NCI-H128 (cell line): ENCODE measurements around the gene INTS13.
A peak's percentile ranks its signal among the peaks of the same experiment; 100 is the strongest.
"Not testable (repeated sequence)": the region's sequence is repeated elsewhere in the genome, so short reads cannot be mapped to it uniquely, and the experiment has no call there.

Source experiments
- DNase-seq: peaks from one replicate; lab custom pipeline; 2025; ENCODE audit not compliant: unreplicated experiment; lab: John Stamatoyannopoulos, UW

Gene INTS13

GRCh38 chr12:26937863-26938700 is at the start of gene INTS13, which contains the start of gene FGFR1OP2:
INTS13 (minus strand) TSS chr12:26937981; CDS start chr12:26936803, 1,178 bp downstream.
FGFR1OP2 (plus strand) TSS chr12:26938470; CDS start chr12:26954159, 15,689 bp downstream.
- DNase-seq, result peak; percentile 99

GRCh38 chr12:26982866-26983265 is 45.1 kb upstream of the INTS13 start:
- DNase-seq, result no peak

GRCh38 chr12:26979733-26980132 is 42.0 kb upstream of the INTS13 start:
- no peak for DNase-seq

- DNase-seq, result no peak
These were observed 41.0 kb upstream of the INTS13 start for GRCh38 chr12:26978801-26979200.

GRCh38 chr12:26976687-26977086 is 38.9 kb upstream of the INTS13 start:
- DNase-seq, result no peak

GRCh38 chr12:26971963-26972362 is 34.2 kb upstream of the INTS13 start:
- DNase-seq, result no peak

- DNase-seq, result no peak
These were observed 32.4 kb upstream of the INTS13 start for GRCh38 chr12:26970136-26970535.

GRCh38 chr12:26966842-26967241 is 29.1 kb upstream of the INTS13 start:
- DNase-seq, result no peak

- DNase-seq, result no peak
These were observed 25.6 kb upstream of the INTS13 start for GRCh38 chr12:26963413-26963812.

- no peak for DNase-seq
These were observed 24.0 kb upstream of the INTS13 start for GRCh38 chr12:26961803-26962202.

- not testable (repeated sequence) for DNase-seq
These were observed 23.6 kb upstream of the INTS13 start for GRCh38 chr12:26961391-26961790.

- no peak for DNase-seq
These were observed 16.2 kb upstream of the INTS13 start for GRCh38 chr12:26954027-26954426.

GRCh38 chr12:26953447-26953846 is 15.7 kb upstream of the INTS13 start:
- no peak for DNase-seq

- no peak for DNase-seq
These were observed 10.5 kb upstream of the INTS13 start for GRCh38 chr12:26948309-26948708.

GRCh38 chr12:26941215-26941594 is 3.4 kb upstream of the INTS13 start:
- DNase-seq, result no peak

GRCh38 chr12:26940516-26941214 is 2.9 kb upstream of the INTS13 start:
- DNase-seq, result no peak

- DNase-seq, result no peak
These were observed 2.2 kb upstream of the INTS13 start for GRCh38 chr12:26939953-26940352.

- DNase-seq, result no peak
These were observed 1.5 kb upstream of the INTS13 start for GRCh38 chr12:26939192-26939832.

GRCh38 chr12:26938701-26939062 is 901 bp upstream of the INTS13 start:
- DNase-seq, result no peak

GRCh38 chr12:26937443-26937862 is 328 bp downstream of the INTS13 start:
- no peak for DNase-seq

- DNase-seq, result no peak
These were observed 980 bp downstream of the INTS13 start for GRCh38 chr12:26936559-26937442.
